T-cell (primary cell): Measurements from ENCODE around the gene CHRND. TPM values are rescaled to one million over a fixed set of nuclear protein-coding genes. Genes with fewer than 3 reads are reported as not detected.

Source experiments
- ATAC-seq, 4 experiments: fragments of 200-7000 bp in 3 of 4; fragments of 150-1000 bp in 1 of 4; cut with Tn5 transposase; replicated peaks in 1 of 4; 1 replicate in 3 of 4; 2 replicates in 1 of 4; pipeline ENCODE4 v1.10.0; 2021; ENCODE audit warnings: moderate library complexity in 3 of 4, mild to moderate bottlenecking in 2 of 4, moderate number of reproducible peaks in 1 of 4
- CTCF ChIA-PET, 2 donors: fragments of 300-600 bp; sonication (Branson Sonifier 250); formaldehyde crosslinking; loops; one replicate each; lab custom pipeline; 2022; ENCODE audit warnings: antibody characterized with exemption in 2 of 2; lab: Charles Lee
- POLR2A ChIA-PET, 2 donors: fragments of 300-600 bp; sonication (Branson Sonifier 250); formaldehyde crosslinking; loops; one replicate each; lab custom pipeline; 2022; ENCODE audit warnings: antibody characterized with exemption in 2 of 2; lab: Charles Lee
- DNase-seq, 35 experiments: peaks; one replicate each; pipeline versions ENCODE4 v3.0.0 to v3.0.0-alpha.2; 2013 to 2023
- H3K27ac ChIP-seq: one replicate; pipeline ENCODE4 v1.5.1; 2013; ENCODE audit warnings: low read length
- H3K27me3 ChIP-seq, 2 experiments: replicated peaks in 1 of 2; 1 replicate in 1 of 2; 2 replicates in 1 of 2; pipeline versions ENCODE4 v1.6.1 to v1.7.0; 2013; ENCODE audit warnings: low read length in 1 of 2, mixed read lengths in 1 of 2; ENCODE audit not compliant: control insufficient read depth in 2 of 2, insufficient read depth in 2 of 2; ENCODE audit errors: extremely low read depth in 1 of 2
- H3K36me3 ChIP-seq, 2 donors: 1 replicate in 1 of 2; 2 replicates in 1 of 2; pipeline versions ENCODE4 v1.6.1 to v1.7.0; 2013; ENCODE audit warnings: low read length in 1 of 2; ENCODE audit not compliant: control insufficient read depth in 2 of 2, insufficient read depth in 1 of 2; ENCODE audit errors: extremely low read depth in 1 of 2
- H3K4me1 ChIP-seq, 2 experiments: 1 replicate in 1 of 2; 2 replicates in 1 of 2; pipeline versions ENCODE4 v1.6.1 to v1.7.0; 2013; ENCODE audit warnings: low read length in 2 of 2, mixed read lengths in 1 of 2; ENCODE audit not compliant: insufficient read depth in 2 of 2, control insufficient read depth in 1 of 2; ENCODE audit errors: extremely low read depth in 1 of 2
- H3K4me3 ChIP-seq, 2 donors: 1 replicate in 1 of 2; 2 replicates in 1 of 2; pipeline versions ENCODE4 v1.5.1 to v1.7.0; 2013; ENCODE audit warnings: mild to moderate bottlenecking in 2 of 2, low read length in 1 of 2, moderate library complexity in 1 of 2; ENCODE audit not compliant: control insufficient read depth in 1 of 2; ENCODE audit errors: extremely low read depth in 1 of 2
- H3K9me3 ChIP-seq: 2 replicates; pipeline ENCODE4 v1.7.0; 2013
- H3K27ac Mint-ChIP-seq, 2 donors: one replicate each; pipeline ENCODE4 v1.8.0; 2020 to 2021; ENCODE audit warnings: mild to moderate bottlenecking in 2 of 2, mixed read lengths in 2 of 2
- H3K27me3 Mint-ChIP-seq, 2 donors: one replicate each; pipeline ENCODE4 v1.8.0; 2021 to 2022; ENCODE audit warnings: mixed read lengths in 2 of 2
- H3K36me3 Mint-ChIP-seq: one replicate; pipeline ENCODE4 v1.8.0; 2021; ENCODE audit warnings: mixed read lengths
- H3K4me1 Mint-ChIP-seq, 3 donors: one replicate each; pipeline ENCODE4 v1.8.0; 2020 to 2022; ENCODE audit warnings: mixed read lengths in 3 of 3, mild to moderate bottlenecking in 1 of 3
- H3K4me3 Mint-ChIP-seq, 3 donors: one replicate each; pipeline ENCODE4 v1.8.0; 2020 to 2022; ENCODE audit warnings: mild to moderate bottlenecking in 3 of 3, mixed read lengths in 3 of 3, moderate library complexity in 3 of 3
- H3K9me3 Mint-ChIP-seq, 3 donors: one replicate each; pipeline ENCODE4 v1.8.0; 2020 to 2022; ENCODE audit warnings: mixed read lengths in 3 of 3
- WGBS: methylation state at CpG from one replicate; pipeline ENCODE4 v1.1.5; 2013; ENCODE audit warnings: missing lambda C conversion rate; ENCODE audit not compliant: insufficient coverage; 5-methylcytosine and 5-hydroxymethylcytosine counted together
- total RNA-seq, 35 experiments: library from RNA in 6 of 35; stranded (reverse) in 6 of 35; fragments of 120-200 nt in 1 of 35; gene quantifications; one replicate each; pipeline versions ENCODE4 v1.2.1 to v1.2.4 and lab custom pipeline; 2013 to 2026

The CHRND gene
- total RNA-seq, 5 donors from 2014 or later (not counting 1 experiment from before 2014, with no cell fraction given): not detected

DNA sequence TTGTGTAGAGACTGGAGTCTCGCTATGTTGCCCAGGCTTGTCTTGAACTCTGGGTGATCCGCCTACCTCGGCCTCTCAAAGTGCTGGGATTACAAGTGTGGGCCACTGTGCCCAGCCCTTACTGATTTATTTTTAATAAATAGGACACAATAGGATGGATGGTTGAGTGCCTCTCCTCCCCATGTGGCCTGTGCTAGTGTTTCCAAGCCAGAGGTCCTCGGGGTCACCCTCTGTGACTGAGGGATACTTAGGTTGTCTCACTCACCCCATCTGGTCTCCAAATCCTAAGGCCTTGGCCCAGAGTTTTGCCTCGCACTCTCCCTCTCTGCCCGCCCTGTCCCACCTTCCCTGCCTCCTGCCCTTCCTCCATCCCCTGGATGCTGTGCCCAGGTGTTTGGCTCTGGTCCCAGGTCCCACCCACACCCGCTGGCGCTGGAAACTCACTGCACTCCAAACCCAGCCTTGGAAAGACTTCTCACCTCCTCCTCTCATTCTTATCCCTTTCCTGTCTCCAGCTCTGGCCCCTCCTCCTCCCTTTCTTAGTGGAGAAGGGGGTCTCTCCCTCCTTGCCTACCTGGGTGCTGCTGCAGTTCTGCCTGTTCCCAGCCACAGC is 33.6 kb upstream of the CHRND start:
- H3K36me3 ChIP-seq: no peaks in the 10 kb centered on the region
- ChIA-PET CTCF (no interaction called here), POLR2A (no interaction called here)
- H3K4me1 ChIP-seq: peaks cover 0 to 3% of the 10 kb centered on the region in 2 experiments
- Mint-ChIP-seq H3K9me3 (no peaks in the 10 kb centered on the region), H3K4me1 (peaks cover 0 to 8% (median 2%) of the 10 kb centered on the region in 3 donors), H3K36me3 (no peaks in the 10 kb centered on the region), H3K27me3 (peaks cover 22 to 33% of the 10 kb centered on the region in 2 donors), H3K4me3 (no peak overlapping the region), H3K27ac (no peak overlapping the region)
- no peak overlapping the region for H3K4me3 ChIP-seq
- H3K27ac ChIP-seq: no peak overlapping the region
- ATAC-seq (no peak), DNase-seq (no peak)
- peaks cover 0 to 59% of the 10 kb centered on the region in 2 experiments for H3K27me3 ChIP-seq
- 100% methylated on average over 1 of the region's 8 CpGs for WGBS
- H3K9me3 ChIP-seq: no peaks in the 10 kb centered on the region

DNA sequence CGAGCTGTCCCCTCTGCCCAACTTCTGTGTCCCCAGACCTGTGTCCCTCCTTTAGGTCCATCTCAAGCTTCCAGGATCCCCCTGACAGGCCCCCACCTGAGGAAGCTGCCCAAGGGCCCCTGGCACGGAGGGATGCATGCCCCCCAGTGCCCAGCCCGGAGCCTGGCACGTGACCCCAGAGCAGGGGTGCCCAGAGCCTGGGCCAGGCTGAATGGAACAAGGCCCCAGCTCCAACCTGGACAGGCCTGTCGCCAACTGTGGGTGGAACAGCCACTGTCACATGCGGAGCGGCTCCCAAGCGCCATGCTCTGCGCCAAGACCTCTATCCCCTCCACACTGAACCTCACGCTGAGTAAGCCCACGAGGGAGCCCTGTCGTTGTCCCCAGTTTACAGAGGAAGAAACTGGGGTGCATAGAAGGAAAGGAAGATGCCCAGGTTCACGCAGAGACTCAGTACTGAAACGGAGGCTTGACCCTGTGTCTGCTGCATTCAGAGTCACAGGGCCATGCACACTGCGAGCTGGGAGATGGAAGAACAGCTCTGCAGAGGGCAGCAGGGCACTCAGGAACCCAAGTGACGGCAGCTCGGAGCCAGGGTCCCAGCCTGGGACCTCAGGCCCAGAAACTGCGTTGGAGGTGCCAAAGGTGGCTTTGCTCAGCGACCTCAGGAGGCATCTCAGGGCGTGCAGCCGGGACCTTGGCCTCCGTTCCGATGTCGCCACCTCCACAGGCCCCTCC is 32.8 kb upstream of the CHRND start:
- H3K27me3 Mint-ChIP-seq: peaks cover 22 to 30% of the 10 kb centered on the region in 2 donors
- DNase-seq: no peak
- CTCF ChIA-PET: no interaction called here

DNA sequence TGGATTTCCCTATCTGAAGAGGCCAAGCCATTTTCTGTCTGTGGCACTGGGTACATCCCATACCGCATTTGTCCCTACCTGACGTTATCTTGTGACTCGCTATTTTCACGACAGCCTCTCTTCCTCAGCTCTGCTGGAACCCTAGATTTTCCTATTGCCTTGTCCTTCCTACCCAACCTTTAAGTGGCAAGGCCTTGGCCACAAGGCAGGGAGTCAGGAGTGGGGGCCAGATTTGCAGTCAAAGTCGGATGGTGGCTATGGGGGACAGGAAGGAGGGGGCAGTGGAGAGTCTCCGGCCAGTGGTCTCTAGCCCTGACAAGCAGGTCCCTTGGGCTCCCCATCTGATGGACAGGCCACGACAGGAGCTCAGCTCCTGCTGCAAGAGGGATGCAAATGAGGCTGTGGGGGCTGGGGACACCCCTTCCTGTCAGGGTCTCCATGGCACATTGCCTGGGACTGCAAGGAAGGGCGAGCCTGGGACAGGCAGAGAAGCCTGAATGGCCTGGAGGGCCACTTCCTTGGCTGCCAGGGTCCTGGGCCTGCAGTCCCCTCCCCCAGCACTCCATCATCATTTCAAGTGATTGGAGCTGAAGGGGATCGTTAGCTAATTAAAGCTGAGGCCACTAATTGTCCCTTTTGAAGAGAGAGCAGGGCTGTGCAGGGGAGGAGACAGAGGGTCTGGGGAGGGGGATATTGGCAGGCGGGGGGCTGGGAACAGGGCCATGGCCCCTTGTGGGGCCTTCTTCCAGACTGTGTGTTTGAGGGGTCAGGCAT is 32.1 kb upstream of the CHRND start:
- H3K4me3 Mint-ChIP-seq: no peak overlapping the region

More for the DNA sequence above, 32.8 kb upstream of the CHRND start:
- H3K4me3 ChIP-seq: no peak overlapping the region
- H3K27me3 ChIP-seq: peaks cover 0 to 61% of the 10 kb centered on the region in 2 experiments
- H3K9me3 ChIP-seq: no peaks in the 10 kb centered on the region
- Mint-ChIP-seq H3K27ac (no peak overlapping the region), H3K4me3 (no peak overlapping the region), H3K4me1 (peaks cover 0 to 8% (median 2%) of the 10 kb centered on the region in 3 donors), H3K36me3 (no peaks in the 10 kb centered on the region), H3K9me3 (no peaks in the 10 kb centered on the region)
- peaks cover 0 to under 1% of the 10 kb centered on the region in 2 experiments for H3K4me1 ChIP-seq
- POLR2A ChIA-PET: no interaction called here
- H3K27ac ChIP-seq: no peak overlapping the region
- no peak for ATAC-seq
- WGBS: 76% methylated on average over 19 of the region's 24 CpGs
- no peaks in the 10 kb centered on the region for H3K36me3 ChIP-seq

DNA sequence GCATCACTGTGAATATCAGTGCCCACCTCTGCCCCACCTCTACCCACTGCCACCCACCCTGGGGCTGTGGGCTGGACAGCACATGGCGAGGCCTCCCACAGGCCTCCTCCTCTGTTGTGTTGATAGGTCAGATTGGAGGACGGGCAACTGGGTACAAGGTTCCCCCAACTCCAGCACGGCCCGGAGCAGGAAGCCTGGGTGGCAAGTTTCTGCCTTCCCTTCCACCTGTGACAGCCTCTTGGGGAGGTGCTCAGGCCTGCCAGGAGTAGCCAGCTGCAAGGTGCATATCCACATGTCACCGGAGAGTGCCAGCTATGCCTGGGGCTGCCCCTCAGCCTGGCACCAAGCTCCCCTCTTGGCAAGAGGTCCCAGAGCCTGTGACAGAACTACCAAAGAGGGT is 31.4 kb upstream of the CHRND start:
- Histone ChIP-seq H3K27ac (no peak overlapping the region), H3K4me3 (no peak overlapping the region), H3K4me1 (no peaks in the 10 kb centered on the region), H3K27me3 (peaks cover 0 to 57% of the 10 kb centered on the region in 2 experiments), H3K36me3 (no peaks in the 10 kb centered on the region), H3K9me3 (no peaks in the 10 kb centered on the region)
- DNase-seq: no peak
- ATAC-seq: no peak
- POLR2A ChIA-PET: interaction anchor here in 1 of 2 donors (0.6 kb wide), 1 partner anchor 371 kb away, joined by 4 read pairs; no protein-coding TSS in a partner anchor
- Mint-ChIP-seq H3K4me3 (no peak overlapping the region), H3K4me1 (peaks cover 0 to 1% (median 0%) of the 10 kb centered on the region in 3 donors), H3K36me3 (no peaks in the 10 kb centered on the region), H3K27me3 (peaks cover 14 to 24% of the 10 kb centered on the region in 2 donors), H3K9me3 (no peaks in the 10 kb centered on the region), H3K27ac (no peak overlapping the region)
- CTCF ChIA-PET: no interaction called here
- WGBS: 94% methylated on average over 3 of the region's 5 CpGs

More for the DNA sequence above, 32.1 kb upstream of the CHRND start:
- ATAC-seq (no peak), DNase-seq (no peak)
- Histone ChIP-seq H3K36me3 (no peaks in the 10 kb centered on the region), H3K9me3 (no peaks in the 10 kb centered on the region), H3K4me1 (no peaks in the 10 kb centered on the region), H3K27me3 (peaks cover 0 to 55% of the 10 kb centered on the region in 2 experiments), H3K4me3 (no peak overlapping the region), H3K27ac (no peak overlapping the region)
- no peak overlapping the region for H3K27ac Mint-ChIP-seq
- H3K36me3 Mint-ChIP-seq: no peaks in the 10 kb centered on the region
- CTCF ChIA-PET: no interaction called here
- H3K27me3 Mint-ChIP-seq: peaks cover 18 to 28% of the 10 kb centered on the region in 2 donors
- 74% methylated on average over 6 of the region's 10 CpGs for WGBS
- H3K4me1 Mint-ChIP-seq: peaks cover 0 to 3% (median 0%) of the 10 kb centered on the region in 3 donors
- POLR2A ChIA-PET: no interaction called here
- no peaks in the 10 kb centered on the region for H3K9me3 Mint-ChIP-seq

DNA sequence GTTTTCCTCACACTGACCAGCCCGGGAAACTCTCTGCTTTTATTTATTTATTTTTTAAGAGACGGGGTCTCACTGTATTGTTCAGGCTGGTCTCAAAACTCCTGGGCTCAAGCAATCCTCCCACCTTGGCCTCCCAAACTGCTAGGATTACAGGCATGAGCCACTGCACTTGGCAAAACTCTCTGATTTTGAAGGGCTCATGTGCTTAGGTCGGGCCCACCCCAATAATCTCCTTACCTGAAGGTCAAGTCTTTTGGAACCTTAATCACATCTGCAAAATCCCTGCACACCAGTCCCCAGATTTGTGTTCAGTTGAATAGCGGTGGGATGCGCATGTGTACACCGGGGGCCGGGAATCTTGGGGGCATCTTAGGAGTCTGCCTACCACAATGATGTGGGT is 30.7 kb upstream of the CHRND start:
- H3K27ac ChIP-seq: no peak overlapping the region
- peaks cover 0 to 56% of the 10 kb centered on the region in 2 experiments for H3K27me3 ChIP-seq
- POLR2A ChIA-PET: interaction anchor here in 1 of 2 donors (0.6 kb wide), 1 partner anchor 372 kb away, joined by 4 read pairs; no protein-coding TSS in a partner anchor
- ATAC-seq (no peak), DNase-seq (no peak)
- Mint-ChIP-seq H3K4me3 (no peak overlapping the region), H3K27ac (no peak overlapping the region), H3K9me3 (no peaks in the 10 kb centered on the region), H3K4me1 (no peaks in the 10 kb centered on the region), H3K27me3 (peaks cover 13 to 23% of the 10 kb centered on the region in 2 donors), H3K36me3 (no peaks in the 10 kb centered on the region)
- no peaks in the 10 kb centered on the region for H3K9me3 ChIP-seq
- H3K4me3 ChIP-seq: no peak overlapping the region
- CTCF ChIA-PET: no interaction called here
- no peaks in the 10 kb centered on the region for H3K4me1 ChIP-seq
- H3K36me3 ChIP-seq: no peaks in the 10 kb centered on the region
- WGBS: 79% methylated on average over 7 of the region's 7 CpGs
